GM12873 (cell line): ENCODE data around the gene IGFL1.

ENCODE experiments used
- TF ChIP-seq, protein P1 (sequence below): IDR thresholded peaks from 2 replicates; pipeline ENCODE4 v1.5.1; 2012; ENCODE audit warnings: low read depth, mild to moderate bottlenecking, moderate library complexity, low read length, control low read depth; ENCODE audit not compliant: insufficient read depth; ENCODE audit errors: missing control alignments

The IGFL1 gene

DNA sequence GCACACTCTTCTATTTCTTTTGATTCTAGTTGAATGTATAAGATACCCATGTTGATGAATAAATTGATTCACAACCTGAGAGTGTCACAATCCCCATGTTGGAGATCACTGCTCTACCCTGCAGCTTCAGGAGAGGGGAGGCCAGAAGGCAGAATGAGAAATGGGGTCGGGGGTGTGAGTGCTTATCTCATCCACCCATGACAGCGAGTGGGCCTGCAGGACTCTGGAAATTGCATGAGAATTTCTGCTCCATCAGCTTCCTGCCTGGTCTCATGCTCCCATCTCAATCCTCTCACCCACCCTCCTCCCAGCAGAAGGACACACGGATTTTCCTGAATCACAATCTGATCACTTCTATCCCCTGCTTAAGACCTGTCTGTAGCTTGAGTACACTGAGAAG is 22.9 kb upstream of the IGFL1 start:
- TF ChIP-seq, protein P1, sequence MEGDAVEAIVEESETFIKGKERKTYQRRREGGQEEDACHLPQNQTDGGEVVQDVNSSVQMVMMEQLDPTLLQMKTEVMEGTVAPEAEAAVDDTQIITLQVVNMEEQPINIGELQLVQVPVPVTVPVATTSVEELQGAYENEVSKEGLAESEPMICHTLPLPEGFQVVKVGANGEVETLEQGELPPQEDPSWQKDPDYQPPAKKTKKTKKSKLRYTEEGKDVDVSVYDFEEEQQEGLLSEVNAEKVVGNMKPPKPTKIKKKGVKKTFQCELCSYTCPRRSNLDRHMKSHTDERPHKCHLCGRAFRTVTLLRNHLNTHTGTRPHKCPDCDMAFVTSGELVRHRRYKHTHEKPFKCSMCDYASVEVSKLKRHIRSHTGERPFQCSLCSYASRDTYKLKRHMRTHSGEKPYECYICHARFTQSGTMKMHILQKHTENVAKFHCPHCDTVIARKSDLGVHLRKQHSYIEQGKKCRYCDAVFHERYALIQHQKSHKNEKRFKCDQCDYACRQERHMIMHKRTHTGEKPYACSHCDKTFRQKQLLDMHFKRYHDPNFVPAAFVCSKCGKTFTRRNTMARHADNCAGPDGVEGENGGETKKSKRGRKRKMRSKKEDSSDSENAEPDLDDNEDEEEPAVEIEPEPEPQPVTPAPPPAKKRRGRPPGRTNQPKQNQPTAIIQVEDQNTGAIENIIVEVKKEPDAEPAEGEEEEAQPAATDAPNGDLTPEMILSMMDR, result no peak

DNA sequence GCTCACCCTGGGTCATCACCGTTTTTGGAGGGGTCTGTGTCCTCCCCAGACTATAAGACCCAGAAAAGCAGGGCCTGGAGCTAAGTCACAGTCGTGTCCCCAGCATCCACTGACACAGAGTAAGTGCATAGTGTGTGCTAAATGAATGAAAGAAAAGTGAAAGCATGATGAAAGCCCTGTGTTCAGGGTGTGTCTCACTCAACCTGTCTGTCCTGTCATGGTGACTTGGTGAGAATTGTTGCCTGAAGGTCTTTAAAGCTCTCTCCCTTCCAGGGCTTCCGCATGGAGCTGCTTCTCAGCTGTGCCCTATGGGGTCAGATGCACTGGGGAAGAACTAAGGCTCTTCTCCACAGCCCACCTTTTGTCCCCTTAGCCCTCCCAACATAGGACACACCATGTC is 20.5 kb upstream of the IGFL1 start:
- TF ChIP-seq, protein P1, result no peak

DNA sequence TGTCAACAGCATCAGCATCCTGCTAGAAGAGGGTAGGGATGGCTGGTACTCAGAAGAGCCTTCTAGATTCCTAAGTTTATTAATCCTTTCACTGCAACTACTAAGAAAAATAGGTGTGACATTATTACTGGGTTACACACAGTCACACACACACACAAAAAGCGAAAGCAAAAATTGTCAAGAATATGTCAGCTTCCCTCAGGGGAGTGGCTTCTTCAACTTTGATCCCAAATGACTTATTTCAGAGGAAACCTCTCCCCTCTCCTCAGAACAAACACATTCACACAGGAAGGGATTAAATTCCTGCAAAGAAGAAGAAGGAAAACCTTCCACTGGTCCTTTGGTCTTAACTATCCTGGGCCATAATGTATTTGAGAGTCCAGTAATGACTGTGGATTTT is 20.1 kb upstream of the IGFL1 start:
- TF ChIP-seq, protein P1, result no peak

DNA sequence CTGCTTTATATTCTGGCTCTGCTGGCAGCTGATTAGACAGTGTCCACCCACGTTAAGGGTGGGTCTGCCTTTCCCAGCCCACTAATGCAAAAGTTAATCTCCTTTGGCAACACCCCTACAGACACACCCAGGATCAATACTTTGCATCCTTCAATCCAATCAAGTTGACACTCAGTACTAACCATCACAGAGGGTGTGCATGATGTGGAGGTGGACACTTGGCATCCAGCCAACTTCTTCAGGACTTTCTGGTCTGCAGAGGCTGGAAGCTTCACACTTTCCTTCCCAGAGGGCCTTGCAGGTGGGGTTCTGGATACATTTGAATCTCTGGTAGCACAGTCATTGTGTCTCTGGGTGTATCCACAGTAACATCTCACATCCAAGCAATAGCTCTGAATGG is 18.9 kb upstream of the IGFL1 start:
- TF ChIP-seq, protein P1, result no peak

DNA sequence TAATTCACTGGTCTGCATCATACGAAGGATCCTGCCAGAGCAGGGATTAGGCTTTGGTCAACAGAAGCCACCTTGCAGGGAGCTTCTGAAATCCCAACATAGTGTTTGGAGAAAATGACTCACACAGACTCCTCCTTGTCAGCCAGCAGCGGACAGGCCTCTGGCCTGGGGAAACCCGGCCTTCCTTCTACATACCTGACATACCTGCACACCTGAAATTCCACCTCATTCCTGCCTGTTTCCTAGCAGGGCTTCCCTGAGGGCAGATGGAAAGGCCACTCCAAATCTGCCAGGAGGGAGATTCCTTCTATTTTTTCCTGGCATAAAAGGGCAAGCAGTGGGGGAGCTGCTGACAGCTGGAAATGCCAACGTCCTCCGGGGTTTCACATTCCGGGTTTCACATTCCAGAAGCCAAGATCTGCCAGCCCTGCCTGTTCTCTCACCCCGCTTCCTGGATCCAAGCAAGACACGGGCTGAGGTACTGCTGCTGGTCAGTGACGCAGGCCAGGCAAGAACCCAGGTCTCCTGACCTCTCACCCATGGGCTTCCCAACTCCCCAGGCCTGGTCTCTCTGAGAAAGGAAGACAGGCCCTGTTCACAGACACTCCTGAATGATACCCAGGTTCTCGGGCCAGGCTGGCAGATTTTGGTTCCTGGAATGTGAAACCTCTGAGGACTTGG is 18.2 kb upstream of the IGFL1 start:
- TF ChIP-seq, protein P1, result no peak

DNA sequence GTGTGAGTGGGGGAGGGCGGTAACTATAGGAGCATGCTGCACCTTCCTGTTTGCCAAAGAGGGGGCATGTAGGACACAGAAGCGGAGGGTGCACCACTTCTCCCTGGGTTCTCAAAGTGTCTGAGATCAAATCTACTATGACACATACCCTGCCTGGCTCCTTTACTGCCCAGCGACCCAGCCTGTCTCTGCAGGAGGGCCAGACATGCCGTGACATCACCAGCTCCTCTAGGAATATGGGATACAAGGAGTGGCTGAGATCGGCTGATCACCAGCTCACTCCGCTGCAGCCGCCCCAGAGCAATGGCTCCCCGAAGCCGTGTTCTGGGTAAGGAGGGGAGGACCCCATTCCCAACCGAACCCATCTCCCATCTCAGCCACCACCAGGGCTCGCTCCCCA is 16.4 kb upstream of the IGFL1 start:
- TF ChIP-seq, protein P1, result no peak

DNA sequence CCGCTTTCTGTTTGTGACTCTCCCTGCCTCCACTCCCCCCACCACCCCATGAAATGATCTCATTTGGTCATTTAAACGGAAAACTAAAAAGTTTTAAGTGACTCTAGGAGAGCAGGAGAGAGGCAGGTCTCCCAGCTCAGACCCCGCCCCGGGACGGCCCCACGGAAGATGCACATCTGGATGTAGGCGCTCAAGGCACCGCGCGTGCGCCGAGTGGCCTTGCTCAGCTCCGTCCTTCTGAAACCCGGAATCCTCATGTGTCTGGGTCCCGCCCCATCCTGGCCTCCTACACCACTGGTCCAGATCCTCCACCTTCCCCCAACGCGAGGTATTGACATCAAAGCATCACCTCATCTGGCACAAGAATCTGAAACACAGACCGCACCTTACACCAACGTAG is 15.7 kb upstream of the IGFL1 start:
- TF ChIP-seq, protein P1, result no peak
